GM12872 (cell line): Measurements from ENCODE around the gene FGFR2.

Source experiments
- TF ChIP-seq, protein P1 (sequence below): IDR thresholded peaks from 3 replicates; pipeline ENCODE4 v1.5.1; 2011; ENCODE audit warnings: low read depth, mild to moderate bottlenecking, low read length, moderate library complexity; ENCODE audit not compliant: insufficient read depth

FGFR2 gene

DNA sequence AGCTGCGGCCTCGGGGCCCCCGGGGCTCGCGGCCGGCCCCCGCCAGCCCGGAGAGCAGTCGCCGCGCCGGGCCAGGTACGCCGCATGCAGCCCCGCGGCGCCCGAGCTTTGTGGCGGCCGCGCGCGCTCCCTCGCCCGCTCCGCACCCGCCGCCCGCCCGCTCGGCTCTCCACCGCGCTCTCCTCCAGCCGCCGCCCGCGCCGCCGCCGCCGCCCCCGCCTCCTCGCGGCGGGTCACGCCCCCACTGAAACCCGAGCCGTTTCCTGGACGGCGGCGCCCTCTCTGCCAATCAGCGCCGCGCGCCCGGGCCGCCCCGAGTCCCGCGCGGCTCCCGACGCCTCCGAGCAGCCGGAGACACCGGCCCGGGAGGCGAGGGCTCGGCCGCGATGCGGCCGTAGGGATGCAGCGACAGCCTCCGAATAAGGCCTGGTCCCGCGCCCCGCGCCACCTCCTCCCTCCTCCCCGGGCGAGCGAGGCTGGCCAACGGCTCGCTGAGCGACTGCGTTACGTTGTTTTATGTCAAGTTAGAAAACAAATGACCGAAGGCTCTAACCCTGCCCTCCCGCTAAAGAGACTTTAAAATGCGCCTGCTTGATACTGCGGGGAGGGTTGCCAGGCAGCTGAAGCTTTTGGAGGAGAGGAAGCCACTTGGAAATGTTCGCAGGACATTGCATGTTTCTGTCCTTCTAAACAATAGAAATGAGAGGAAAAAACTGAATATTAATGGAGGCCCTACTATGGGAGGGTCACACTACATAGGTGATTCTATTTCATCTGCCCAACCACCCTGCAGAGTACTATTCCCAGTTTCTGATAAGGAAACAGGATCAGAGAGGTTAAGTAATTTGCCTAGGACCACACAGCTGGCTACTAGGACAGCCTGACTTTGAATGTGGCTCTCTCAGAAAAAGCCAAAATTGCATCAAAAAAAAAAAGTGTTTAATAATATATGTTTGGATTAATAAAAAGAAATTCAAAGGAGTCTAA, at the start of gene FGFR2:
Gene FGFR2, minus strand, starts transcription at position 182 of the 987 bp plus-strand sequence. CDS start 4,627 bp downstream, outside the sequence.
- TF ChIP-seq, protein P1, sequence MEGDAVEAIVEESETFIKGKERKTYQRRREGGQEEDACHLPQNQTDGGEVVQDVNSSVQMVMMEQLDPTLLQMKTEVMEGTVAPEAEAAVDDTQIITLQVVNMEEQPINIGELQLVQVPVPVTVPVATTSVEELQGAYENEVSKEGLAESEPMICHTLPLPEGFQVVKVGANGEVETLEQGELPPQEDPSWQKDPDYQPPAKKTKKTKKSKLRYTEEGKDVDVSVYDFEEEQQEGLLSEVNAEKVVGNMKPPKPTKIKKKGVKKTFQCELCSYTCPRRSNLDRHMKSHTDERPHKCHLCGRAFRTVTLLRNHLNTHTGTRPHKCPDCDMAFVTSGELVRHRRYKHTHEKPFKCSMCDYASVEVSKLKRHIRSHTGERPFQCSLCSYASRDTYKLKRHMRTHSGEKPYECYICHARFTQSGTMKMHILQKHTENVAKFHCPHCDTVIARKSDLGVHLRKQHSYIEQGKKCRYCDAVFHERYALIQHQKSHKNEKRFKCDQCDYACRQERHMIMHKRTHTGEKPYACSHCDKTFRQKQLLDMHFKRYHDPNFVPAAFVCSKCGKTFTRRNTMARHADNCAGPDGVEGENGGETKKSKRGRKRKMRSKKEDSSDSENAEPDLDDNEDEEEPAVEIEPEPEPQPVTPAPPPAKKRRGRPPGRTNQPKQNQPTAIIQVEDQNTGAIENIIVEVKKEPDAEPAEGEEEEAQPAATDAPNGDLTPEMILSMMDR, result no peak

DNA sequence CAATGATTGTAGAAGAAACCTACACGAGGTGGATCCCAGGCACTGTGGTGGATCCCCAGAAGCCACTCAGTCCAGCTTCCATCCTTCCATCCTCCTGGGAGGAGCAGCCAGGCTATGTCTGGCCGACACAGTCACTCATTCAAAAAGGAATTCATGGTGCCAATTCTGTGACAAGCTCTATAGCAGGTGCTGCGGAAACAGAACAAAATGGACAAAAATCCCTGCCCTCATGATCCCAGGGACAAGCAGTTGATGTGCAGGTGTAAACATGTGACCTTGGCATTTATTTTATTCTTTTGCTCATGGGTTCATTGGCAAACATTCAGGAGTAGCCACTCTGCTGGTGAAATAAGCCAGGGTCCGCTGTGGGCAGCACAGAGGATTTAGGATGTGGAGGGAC, 49.2 kb upstream of the FGFR2 start:
- TF ChIP-seq, protein P1, result no peak

DNA sequence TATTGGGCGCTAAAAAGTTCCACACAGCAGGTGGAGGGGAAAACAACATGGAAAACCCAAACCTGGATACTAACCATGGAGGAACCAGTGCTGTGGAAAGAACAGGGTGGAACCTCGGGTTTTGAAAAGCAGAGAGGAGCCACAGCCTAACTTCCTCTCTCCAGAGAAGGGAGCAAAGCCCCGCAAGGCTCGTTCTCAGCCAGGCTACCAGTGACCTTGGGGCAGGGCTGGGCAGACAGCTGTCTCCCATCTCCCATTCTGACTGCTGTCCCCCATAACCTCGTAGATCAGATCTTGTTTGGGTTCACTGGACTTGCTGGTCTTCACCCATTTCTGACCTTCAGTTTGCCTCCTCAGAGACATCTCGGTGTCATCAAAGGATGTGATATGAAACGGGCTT, 47.5 kb upstream of the FGFR2 start:
- TF ChIP-seq, protein P1, result no peak

DNA sequence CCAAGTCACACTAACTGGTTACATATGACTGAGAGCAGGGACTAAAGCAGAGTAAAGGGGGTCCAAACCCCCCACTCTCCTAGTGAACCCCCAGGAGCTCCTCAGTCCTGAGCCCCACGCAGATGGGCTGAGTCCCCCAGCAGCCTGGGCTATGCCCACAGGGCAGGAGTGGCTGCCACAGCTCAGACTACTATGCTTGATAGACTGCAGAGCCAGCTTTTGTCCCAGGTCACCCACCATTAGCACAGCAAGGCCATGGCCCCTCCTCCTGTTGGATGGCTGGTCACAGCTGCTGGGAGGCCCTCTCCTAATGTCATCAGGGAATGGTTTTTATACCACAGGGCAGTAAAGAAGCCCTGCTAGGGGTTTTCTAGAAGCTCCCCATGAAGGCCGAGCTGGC, 46.3 kb upstream of the FGFR2 start:
- TF ChIP-seq, protein P1, result no peak

DNA sequence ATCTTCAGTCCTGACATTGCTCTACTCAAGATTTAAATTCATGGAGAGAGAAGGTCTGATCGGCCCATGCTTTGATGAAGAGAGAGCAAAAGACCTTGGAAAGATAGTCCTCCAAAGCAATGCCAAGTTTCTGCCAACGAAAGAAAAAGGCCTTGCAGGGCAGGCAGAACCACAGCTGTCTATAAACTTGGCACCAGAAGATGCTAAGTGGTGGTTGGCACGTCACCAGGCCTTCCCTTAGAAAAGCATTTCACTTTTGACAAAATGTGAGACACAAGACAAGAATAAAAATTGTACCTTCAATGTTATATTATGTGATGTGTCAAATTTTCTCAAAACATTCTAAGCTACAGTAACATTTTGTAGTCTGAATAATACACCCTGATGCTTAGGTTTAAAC, 42.0 kb upstream of the FGFR2 start:
- TF ChIP-seq, protein P1, result no peak

DNA sequence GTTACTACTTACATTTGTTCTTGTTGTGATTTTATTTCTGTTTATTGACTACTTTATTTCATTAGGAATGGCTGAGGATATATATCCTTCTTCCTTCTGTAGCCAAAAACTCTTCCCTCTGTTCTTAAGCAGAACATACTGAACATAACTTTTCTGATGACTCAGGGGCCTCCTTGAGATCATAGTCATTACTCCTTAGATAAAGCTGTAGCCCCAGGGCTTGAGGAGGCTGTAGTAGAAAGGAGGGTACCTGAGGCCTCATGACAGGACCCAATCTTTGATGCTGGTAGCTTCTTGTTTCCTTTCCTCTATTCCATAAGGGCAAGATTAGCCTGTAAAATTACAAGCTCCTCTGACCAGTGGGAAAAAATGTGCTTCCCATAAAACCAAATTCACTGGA, 41.2 kb upstream of the FGFR2 start:
- TF ChIP-seq, protein P1, result no peak

DNA sequence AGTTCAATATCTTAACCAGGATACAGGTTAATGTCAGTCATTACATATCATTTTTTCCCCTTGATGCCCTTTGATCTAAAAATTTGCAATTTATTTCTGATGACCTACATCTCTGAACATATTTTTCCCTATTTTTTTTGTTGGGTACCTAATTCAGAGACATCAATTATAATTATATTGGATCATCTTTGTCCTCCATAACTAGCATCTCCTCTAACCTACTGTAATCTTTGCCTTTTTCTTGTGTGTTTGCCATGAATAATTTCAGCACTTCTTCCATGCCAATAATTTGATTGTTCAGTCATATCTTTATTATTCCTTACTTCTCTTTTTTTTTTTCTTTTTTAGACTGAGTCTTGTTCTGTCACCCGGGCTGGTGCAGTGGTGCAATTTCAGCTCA, 39.2 kb upstream of the FGFR2 start:
- TF ChIP-seq, protein P1, result no peak
